CD14-positive monocyte (primary cell): ENCODE data around the gene SMYD3. TPM values are rescaled to one million over a fixed set of nuclear protein-coding genes. Genes with fewer than 3 reads are reported as not detected.

Experiments
- DNase-seq, 3 donors: peaks; one replicate each; pipeline ENCODE4 v3.0.0-alpha.2; 2011 to 2022
- H2AFZ ChIP-seq: 2 replicates; pipeline ENCODE4 v1.6.0; 2012; ENCODE audit warnings: mild to moderate bottlenecking, low read depth, low read length, inconsistent platforms; ENCODE audit not compliant: insufficient read depth, poor library complexity, severe bottlenecking
- H3K27ac ChIP-seq, 2 donors: 1 replicate in 1 of 2; 2 replicates in 1 of 2; pipeline ENCODE4 v1.5.1; 2012 to 2013; ENCODE audit warnings: low read length in 2 of 2, control low read depth in 1 of 2, inconsistent platforms in 1 of 2, low read depth in 1 of 2, mild to moderate bottlenecking in 1 of 2
- H3K27me3 ChIP-seq, 2 donors: one replicate each; pipeline versions ENCODE4 v1.6.0 to v1.6.1; 2011 to 2013; ENCODE audit warnings: low read length in 2 of 2; ENCODE audit not compliant: control insufficient read depth in 2 of 2, insufficient read depth in 2 of 2
- H3K36me3 ChIP-seq, 2 donors: replicated peaks in 1 of 2; 1 replicate in 1 of 2; 2 replicates in 1 of 2; pipeline versions ENCODE4 v1.5.1 to v1.6.1; 2012 to 2013; ENCODE audit warnings: low read length in 2 of 2, control low read depth in 1 of 2, inconsistent platforms in 1 of 2, mild to moderate bottlenecking in 1 of 2; ENCODE audit not compliant: insufficient read depth in 2 of 2, control insufficient read depth in 1 of 2
- H3K4me1 ChIP-seq, 2 donors: 1 replicate in 1 of 2; 2 replicates in 1 of 2; pipeline versions ENCODE4 v1.5.1 to v1.6.1; 2012 to 2013; ENCODE audit warnings: low read length in 2 of 2, control low read depth in 1 of 2, inconsistent platforms in 1 of 2, mild to moderate bottlenecking in 1 of 2, moderate library complexity in 1 of 2; ENCODE audit not compliant: insufficient read depth in 2 of 2, control insufficient read depth in 1 of 2
- H3K4me2 ChIP-seq: replicated peaks from 2 replicates; pipeline ENCODE3; 2012; ENCODE audit warnings: low read length, moderate library complexity, mild to moderate bottlenecking; ENCODE audit not compliant: poor library complexity, severe bottlenecking; ENCODE audit errors: extremely low read depth
- H3K4me3 ChIP-seq, 3 experiments: fragments of 200-600 bp in 1 of 3; sonication (generic) in 1 of 3; replicated peaks in 1 of 3; 1 replicate in 2 of 3; 2 replicates in 1 of 3; pipeline ENCODE4 v1.5.1; 2011 to 2013; ENCODE audit warnings: low read length in 3 of 3, mild to moderate bottlenecking in 3 of 3, control low read depth in 2 of 3, low read depth in 2 of 3, inconsistent platforms in 1 of 3, moderate library complexity in 1 of 3
- H3K79me2 ChIP-seq: 2 replicates; pipeline ENCODE4 v1.6.0; 2012; ENCODE audit warnings: mild to moderate bottlenecking, control low read depth, inconsistent platforms, low read length, moderate library complexity; ENCODE audit not compliant: insufficient read depth
- H3K9ac ChIP-seq: 2 replicates; pipeline ENCODE4 v1.6.0; 2017; ENCODE audit warnings: low read length, mild to moderate bottlenecking; ENCODE audit not compliant: insufficient read depth, poor library complexity, severe bottlenecking
- H3K9me3 ChIP-seq, 2 donors: replicated peaks in 1 of 2; 1 replicate in 1 of 2; 2 replicates in 1 of 2; pipeline versions ENCODE4 v1.5.1 to v1.6.1; 2012 to 2013; ENCODE audit warnings: low read length in 2 of 2, control low read depth in 1 of 2; ENCODE audit not compliant: control insufficient read depth in 1 of 2, insufficient read depth in 1 of 2
- H4K20me1 ChIP-seq: 2 replicates; pipeline ENCODE4 v1.6.0; 2012; ENCODE audit warnings: mild to moderate bottlenecking, low read length, control low read depth, moderate library complexity; ENCODE audit not compliant: insufficient read depth
- H3K27ac Mint-ChIP-seq, 7 donors: one replicate each; pipeline ENCODE4 v1.8.0; 2020; ENCODE audit warnings: mild to moderate bottlenecking in 7 of 7, mixed read lengths in 7 of 7, moderate library complexity in 6 of 7, inconsistent platforms in 2 of 7
- H3K27me3 Mint-ChIP-seq, 3 donors: one replicate each; pipeline ENCODE4 v1.8.0; 2021 to 2022; ENCODE audit warnings: low read depth in 3 of 3, mild to moderate bottlenecking in 3 of 3, mixed read lengths in 3 of 3, moderate library complexity in 3 of 3, inconsistent platforms in 1 of 3
- H3K36me3 Mint-ChIP-seq, 2 donors: one replicate each; pipeline ENCODE4 v1.8.0; 2020; ENCODE audit warnings: mixed read lengths in 2 of 2, inconsistent platforms in 1 of 2, mild to moderate bottlenecking in 1 of 2
- H3K4me1 Mint-ChIP-seq: one replicate; pipeline ENCODE4 v1.8.0; 2020; ENCODE audit warnings: mild to moderate bottlenecking, mixed read lengths
- H3K4me3 Mint-ChIP-seq, 2 donors: one replicate each; pipeline ENCODE4 v1.8.0; 2020; ENCODE audit warnings: mild to moderate bottlenecking in 2 of 2, mixed read lengths in 2 of 2, moderate library complexity in 1 of 2
- H3K9me3 Mint-ChIP-seq, 7 donors: one replicate each; pipeline ENCODE4 v1.8.0; 2020 to 2022; ENCODE audit warnings: mixed read lengths in 7 of 7, mild to moderate bottlenecking in 6 of 7, moderate library complexity in 6 of 7, inconsistent platforms in 2 of 7
- WGBS: methylation state at CpG from one replicate; pipeline ENCODE4 v1.1.5; 2013; ENCODE audit warnings: missing lambda C conversion rate; ENCODE audit not compliant: insufficient coverage; 5-methylcytosine and 5-hydroxymethylcytosine counted together
- intact Hi-C, 2 donors: fragments of 100-400 bp; cut with micrococcal nuclease; formaldehyde crosslinking; loops; one replicate each; pipeline versions ENCODE4 v1.15.0 to v1.15.1; 2023
- polyA plus RNA-seq, 3 donors: library from polyadenylated mRNA; depleted of rRNA in 1 of 3; unstranded in 2 of 3; stranded (reverse) in 1 of 3; fragments of 300-500 nt in 2 of 3; fragments of >200 nt in 1 of 3; fragmentation: Illumina TruSeq in 2 of 3; gene quantifications; 1 replicate in 2 of 3; 2 replicates in 1 of 3; pipeline ENCODE4 v1.2.3, GENCODE V29; 2012 to 2021
- TF ChIP-seq, protein P1 (sequence below): fragments of 200-600 bp; IDR thresholded peaks from one replicate; pipeline ENCODE4 v1.8.0; 2022; ENCODE audit warnings: antibody characterized with exemption, mild to moderate bottlenecking

SMYD3 gene
- polyA plus RNA-seq, 3 donors, result 2.7 to 8.4 (median 4.0) TPM

DNA sequence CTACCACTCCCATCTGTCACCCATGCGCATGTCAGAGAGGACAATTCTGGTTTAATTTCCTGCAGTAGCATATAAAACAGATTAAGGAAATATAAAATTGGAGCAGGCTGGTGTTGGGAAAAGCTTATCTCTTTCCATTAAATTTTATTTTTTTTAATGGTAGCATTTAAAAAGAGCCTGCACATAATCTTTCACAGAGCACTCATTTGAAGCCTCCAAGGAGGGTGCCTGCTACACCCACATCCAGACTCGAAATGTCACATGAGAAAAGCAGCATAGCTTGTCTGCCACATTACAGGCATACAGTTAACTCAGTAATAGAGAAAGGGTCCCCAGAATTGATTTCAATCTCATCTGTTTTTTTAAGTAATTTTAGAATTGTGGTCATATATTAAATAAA is 753.3 kb downstream of the SMYD3 start:
- no peak overlapping the region for H3K4me3 ChIP-seq
- H3K9ac ChIP-seq, result no peak overlapping the region
- H3K9me3 ChIP-seq, result peaks cover 0 to 2% of the 10 kb centered on the region in 2 donors
- no peak overlapping the region for H2AFZ ChIP-seq
- intact Hi-C loops, result no loop called here
- H3K27me3 ChIP-seq, result no peaks in the 10 kb centered on the region
- H3K4me1 ChIP-seq, result no peaks in the 10 kb centered on the region
- TF ChIP-seq, protein P1, sequence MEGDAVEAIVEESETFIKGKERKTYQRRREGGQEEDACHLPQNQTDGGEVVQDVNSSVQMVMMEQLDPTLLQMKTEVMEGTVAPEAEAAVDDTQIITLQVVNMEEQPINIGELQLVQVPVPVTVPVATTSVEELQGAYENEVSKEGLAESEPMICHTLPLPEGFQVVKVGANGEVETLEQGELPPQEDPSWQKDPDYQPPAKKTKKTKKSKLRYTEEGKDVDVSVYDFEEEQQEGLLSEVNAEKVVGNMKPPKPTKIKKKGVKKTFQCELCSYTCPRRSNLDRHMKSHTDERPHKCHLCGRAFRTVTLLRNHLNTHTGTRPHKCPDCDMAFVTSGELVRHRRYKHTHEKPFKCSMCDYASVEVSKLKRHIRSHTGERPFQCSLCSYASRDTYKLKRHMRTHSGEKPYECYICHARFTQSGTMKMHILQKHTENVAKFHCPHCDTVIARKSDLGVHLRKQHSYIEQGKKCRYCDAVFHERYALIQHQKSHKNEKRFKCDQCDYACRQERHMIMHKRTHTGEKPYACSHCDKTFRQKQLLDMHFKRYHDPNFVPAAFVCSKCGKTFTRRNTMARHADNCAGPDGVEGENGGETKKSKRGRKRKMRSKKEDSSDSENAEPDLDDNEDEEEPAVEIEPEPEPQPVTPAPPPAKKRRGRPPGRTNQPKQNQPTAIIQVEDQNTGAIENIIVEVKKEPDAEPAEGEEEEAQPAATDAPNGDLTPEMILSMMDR, result no peak
- H3K9me3 Mint-ChIP-seq, result peaks cover 3 to 12% (median 7%) of the 10 kb centered on the region in 7 donors
- H3K27me3 Mint-ChIP-seq, result no peaks in the 10 kb centered on the region
- H3K4me1 Mint-ChIP-seq, result peaks cover 3% of the 10 kb centered on the region
- no peak overlapping the region for H3K4me2 ChIP-seq
- H3K27ac Mint-ChIP-seq, result no peak overlapping the region
- no peak overlapping the region for H3K4me3 Mint-ChIP-seq
- no peak for DNase-seq
- no peaks in the 10 kb centered on the region for H3K36me3 ChIP-seq
- H3K79me2 ChIP-seq, result no peaks in the 10 kb centered on the region
- peaks cover 0 to 4% of the 10 kb centered on the region in 2 donors for H3K36me3 Mint-ChIP-seq
- no peaks in the 10 kb centered on the region for H4K20me1 ChIP-seq
- 80% methylated on average over 1 of the region's 2 CpGs for WGBS
- H3K27ac ChIP-seq, result no peak overlapping the region

DNA sequence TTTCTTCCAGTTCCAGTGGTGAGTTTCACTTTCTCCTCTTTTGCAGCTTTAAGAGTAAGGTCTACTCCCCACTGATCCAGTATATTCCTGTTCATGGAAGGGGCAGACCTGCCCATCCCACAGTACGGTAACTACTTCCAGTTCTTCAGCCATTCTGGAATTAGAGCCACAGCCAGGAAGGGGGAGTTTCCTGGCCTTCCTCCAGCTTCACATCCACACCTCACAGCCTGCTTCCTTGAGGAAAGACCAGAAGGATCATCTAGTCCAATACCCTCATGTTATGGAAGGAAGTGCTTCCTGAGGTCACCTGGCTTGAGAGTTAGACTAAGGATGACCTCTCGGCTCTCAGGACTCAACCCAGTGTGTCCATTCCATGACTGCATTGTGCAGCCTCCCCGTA is 754.5 kb downstream of the SMYD3 start:
- H3K79me2 ChIP-seq, result no peaks in the 10 kb centered on the region
- Mint-ChIP-seq H3K27ac (no peak overlapping the region), H3K27me3 (no peaks in the 10 kb centered on the region), H3K4me1 (peaks cover 3% of the 10 kb centered on the region), H3K36me3 (peaks cover 0 to 2% of the 10 kb centered on the region in 2 donors), H3K4me3 (no peak overlapping the region), H3K9me3 (peaks cover 2 to 6% (median 4%) of the 10 kb centered on the region in 7 donors)
- H3K9me3 ChIP-seq, result peaks cover 0 to 2% of the 10 kb centered on the region in 2 donors
- 80% methylated on average over 2 of the region's 3 CpGs for WGBS
- intact Hi-C loops, result no loop called here
- H3K4me3 ChIP-seq, result no peak overlapping the region
- DNase-seq, result no peak
- H3K27ac ChIP-seq, result no peak overlapping the region
- H3K4me1 ChIP-seq, result no peaks in the 10 kb centered on the region
- no peaks in the 10 kb centered on the region for H3K27me3 ChIP-seq
- no peak overlapping the region for H3K9ac ChIP-seq
- H2AFZ ChIP-seq, result no peak overlapping the region
- no peaks in the 10 kb centered on the region for H3K36me3 ChIP-seq
- H4K20me1 ChIP-seq, result no peaks in the 10 kb centered on the region
- H3K4me2 ChIP-seq, result no peak overlapping the region
- TF ChIP-seq, protein P1, result no peak
